HG03342 (cell line): Measurements from ENCODE around the gene OR2T29.
"Not testable (repeated sequence)": the region's sequence is repeated elsewhere in the genome, so short reads cannot be mapped to it uniquely, and the experiment has no call there.

Source experiments
- ATAC-seq: cut with Tn5 transposase; IDR thresholded peaks from one replicate; pipeline ENCODE4 v1.9.1; 2021; ENCODE audit warnings: mild to moderate bottlenecking, moderate library complexity; ENCODE audit not compliant: unreplicated experiment

The OR2T29 gene

DNA sequence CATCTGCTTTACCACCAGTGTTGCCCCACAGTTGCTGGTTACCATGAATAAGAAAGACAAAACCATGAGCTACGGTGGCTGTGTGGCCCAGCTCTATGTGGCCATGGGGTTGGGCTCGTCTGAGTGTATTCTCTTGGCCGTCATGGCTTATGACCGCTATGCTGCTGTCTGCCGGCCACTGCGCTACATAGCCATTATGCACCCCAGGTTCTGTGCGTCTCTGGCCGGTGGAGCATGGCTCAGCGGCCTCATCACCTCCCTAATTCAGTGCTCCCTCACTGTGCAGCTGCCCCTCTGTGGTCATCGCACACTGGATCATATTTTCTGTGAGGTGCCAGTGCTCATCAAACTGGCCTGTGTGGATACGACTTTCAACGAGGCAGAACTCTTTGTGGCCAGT lies 40.7 kb downstream of the OR2T29 start:
- ATAC-seq, result no peak

DNA sequence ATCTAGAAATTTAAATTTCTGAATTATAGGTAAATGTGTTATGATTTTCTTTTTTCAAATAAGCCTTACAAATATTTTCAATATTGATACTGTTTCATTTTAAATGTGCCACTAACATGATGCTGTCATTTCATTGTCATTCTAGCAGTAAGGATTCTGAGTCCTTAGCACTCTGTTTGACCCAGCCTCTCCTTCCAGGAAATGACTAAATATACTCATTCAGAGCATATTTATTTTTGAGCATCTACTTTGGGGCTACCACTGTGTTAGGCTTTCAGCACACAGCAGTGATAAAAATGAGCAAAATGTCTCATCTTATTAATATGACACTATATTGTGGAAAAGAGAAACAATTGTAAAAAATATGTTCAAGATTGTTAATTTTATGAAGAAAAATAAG lies 52.4 kb downstream of the OR2T29 start:
- ATAC-seq, result not testable (repeated sequence)

DNA sequence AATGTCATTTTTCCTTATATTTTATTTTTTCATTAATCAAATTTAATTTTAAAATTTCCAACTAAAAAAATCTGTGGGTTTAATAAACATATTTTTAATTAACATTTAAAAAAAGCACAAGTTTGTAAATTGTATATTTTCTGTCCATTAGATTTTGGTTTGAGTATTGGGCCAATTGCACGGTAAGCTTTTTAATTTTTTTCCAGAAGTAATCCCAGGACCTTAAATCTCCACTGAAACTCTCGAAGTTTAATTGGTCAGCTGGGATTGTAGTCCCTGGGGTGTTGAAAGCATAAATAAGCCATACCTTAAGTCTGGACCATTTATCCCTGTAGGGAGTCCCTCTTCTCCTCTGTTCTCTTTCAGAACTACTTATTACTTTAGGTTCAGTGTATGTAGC lies 54.8 kb downstream of the OR2T29 start, which contains the start of gene OR2G6:
Gene OR2G6, plus strand, starts transcription at position 301 of the 400 bp plus-strand sequence. CDS start 13,574 bp downstream, outside the sequence.
- ATAC-seq, result not testable (repeated sequence)
